Fibroblast of peridontal ligament (primary cell): ENCODE results near the gene RDH5.

ENCODE experiments used
- DNase-seq: peaks from one replicate; pipeline ENCODE4 v3.0.0-alpha.2; 2010; ENCODE audit errors: extremely low read depth

The RDH5 gene

DNA sequence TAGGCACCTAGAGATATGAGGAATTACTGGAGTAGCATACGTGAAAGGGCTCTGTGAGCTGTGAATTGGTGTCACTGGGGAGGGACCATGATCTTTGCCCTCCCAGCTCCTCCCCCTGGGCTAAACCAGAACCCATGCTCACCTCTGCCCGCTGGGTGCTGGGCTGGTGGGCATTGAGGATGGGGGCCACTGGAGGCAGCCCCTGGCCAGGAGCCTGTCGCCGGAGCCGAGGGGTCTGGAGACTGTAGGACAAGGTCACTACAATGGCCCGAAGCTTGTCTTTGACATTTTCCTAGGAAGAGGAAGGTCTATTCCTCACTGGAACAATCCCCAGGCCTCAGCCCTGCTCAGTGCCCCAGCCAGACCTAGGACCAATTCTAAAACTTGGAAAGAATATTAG is 24.1 kb upstream of the RDH5 start:
- no peak for DNase-seq

DNA sequence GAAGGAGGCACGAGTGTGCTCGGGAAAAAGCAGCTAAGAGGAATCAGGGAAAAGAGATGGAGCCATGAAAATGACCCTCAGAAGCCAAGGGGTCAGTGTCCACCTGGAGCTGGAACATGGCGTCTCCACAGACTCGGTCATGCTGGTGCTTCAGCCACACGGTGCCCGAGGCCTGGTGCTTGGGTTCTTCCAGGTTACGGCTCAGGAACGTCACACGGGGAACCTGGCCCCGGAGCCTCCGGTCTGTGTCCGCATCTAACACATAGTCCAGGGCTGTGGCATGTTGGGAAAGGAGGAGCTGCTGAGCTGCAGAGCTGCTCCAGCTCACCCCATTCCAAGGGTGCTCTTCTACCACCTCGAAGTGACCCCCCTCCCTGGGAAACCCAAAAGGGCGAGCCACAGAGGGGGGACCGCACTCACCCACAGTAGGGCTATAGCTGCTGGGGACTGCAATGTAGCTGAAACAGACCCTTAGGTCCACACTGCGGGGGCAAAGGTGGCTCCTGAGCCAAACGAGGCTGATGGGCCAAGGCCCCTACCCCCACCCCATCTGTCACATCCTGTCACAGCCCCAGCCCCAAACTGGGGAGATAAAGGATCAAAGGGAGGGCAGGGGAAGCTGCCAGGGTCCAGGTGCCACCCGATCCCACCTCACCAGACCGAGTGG is 23.3 kb upstream of the RDH5 start:
- no peak for DNase-seq

DNA sequence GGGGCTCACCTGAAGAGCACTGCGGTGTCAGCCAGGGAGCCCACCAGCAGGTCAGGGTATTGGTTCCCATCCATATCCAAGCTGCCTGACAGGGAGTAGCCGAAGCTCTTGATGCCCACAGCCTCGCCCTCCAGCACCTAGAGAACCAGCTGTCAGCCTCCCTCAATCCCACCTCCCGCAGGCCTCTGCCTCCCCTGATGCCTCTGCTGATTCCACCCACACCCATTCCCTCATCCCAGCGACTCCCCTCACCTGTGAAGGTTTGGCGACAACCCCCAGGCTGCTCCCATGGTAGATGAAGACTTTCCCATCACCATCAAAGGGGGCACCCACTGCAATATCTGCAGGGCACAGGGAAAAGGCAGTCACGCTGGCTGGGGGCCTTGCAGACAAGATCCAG is 22.5 kb upstream of the RDH5 start:
- DNase-seq, result no peak

DNA sequence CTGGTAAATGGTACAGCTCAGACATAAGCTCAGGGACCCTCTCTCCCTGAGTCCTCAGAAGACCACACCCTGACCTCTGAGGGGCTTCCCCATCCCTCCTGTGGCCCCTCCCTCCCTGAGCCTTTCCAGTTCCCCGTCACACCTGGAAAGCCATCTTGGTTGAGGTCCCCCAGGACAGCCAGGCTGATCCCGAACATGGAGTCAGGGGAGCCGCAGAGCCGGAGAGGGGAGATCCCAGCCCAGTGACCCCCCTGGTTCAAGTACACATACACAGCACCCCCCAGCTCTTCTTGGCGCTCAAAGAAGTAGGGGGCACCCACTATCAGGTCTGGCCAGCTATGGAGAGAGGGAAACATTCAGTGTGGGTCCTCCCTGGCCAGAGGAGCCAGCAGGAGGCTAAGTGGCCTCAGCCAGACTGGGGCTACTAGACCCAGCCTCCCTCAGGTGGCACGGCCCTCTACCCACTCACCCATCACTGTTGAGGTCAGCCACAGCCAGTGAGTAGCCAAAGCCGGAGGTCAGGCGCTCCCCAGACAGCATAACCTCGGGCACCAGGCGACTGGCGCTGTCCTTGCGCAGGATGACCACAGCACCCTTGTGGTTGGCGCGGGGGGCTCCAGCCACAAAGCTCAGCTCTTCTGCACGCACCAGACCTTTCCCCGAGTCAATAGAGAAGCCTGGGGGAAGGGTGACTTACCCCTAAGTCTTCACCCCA is 21.8 kb upstream of the RDH5 start:
- DNase-seq, result no peak

DNA sequence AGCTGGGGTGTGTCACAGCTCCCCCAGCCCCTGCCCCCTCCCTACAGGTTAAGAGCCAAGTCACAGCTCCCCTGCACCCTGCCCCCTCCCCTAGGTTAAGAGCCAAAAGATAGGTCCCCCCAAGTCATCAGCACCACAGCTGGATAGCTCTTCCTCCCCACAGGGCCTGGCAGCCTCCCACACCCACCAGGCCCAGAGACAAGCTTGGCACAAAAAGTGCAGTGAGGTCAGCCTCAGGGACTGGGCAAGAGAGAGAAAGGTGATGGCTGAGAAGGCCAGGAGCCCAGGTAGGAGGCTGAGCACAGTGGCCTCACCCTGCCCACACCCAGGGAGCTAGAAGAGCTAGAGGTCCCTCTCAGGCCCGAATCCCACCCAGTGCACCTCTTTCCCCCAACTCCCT is 21.2 kb upstream of the RDH5 start:
- no peak for DNase-seq

DNA sequence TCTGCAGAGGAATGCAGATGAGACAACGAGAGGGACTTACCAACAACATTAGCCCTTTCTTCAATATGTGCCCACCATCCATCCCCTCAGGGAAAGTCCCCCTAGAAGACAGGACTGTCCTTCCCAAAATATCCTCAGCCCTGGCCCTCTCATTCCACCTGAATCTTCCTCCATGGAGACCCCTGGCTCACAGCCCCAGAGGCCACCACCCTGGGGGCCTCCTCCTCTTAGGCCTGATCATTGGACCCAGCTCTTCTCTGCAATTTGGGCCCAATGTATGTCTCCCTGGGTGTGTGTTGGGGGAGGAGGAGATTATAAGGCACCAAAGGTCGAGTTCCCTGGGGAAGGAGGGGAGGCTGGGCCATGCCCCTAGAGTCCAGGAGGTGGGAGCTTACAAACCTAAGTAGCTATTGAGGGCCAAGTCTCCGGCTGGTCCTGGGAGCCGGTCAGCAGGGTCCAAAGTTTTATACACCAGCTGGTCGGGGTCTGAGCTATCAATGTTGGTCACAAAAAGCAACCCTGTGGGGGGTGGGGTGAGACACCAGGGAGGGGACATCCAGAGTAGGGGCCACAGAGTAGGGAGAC is 20.6 kb upstream of the RDH5 start:
- no peak for DNase-seq

DNA sequence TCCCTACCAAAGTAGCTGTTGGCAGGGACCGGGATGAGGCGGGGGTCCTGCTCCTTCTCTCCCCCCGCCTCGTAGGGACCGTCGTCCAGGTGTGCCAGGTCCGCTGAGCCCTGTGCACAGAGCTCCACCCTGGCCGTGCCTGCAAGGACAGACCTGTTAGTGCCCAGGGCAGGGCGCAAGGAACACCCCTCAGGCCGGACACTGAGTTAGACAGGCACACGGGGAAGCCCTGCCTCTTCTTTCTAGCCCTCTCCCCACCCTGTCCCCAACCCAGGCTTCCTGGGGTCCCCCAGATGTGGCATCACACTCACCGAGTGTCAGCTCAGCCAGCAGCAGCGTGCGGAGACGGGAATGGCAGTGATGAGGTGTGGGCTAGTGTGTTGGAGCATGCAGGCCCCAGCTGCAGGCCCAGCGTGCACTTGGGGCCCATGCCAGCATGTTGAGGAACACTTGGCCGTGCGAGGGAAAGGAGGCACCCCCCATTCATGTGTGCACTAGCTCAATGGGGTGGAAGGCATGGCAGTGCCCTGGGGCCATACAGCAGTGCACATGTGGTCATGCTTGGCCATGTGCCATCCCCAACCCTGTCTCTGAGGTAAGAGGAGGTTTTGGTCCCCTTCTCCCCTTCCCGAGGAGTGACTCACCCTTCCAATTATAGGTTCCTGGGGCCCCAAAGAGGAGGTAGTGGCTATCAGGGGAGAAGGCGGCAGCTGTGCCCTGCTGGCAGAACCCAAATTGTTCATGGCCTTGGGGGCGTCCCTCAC is 19.8 kb upstream of the RDH5 start:
- no peak for DNase-seq

DNA sequence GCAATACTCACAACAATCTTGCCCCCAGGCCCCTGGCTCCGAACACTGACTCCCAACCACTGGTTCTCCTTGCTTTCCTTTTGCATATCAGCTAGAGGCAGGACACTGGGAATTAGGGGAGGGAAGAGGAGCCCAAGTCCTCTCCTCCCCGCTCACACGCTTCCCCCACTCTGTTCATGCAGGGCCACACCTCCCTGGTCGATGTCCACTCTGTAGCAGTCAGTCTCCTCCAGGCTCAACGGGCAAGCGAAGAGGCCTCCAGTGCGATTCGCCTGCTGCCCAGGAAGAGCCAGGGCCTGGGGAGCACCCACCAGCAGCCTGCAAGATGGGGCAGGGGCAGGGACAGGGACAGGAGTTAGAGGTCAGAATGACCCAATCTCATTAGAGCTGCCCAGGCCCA is 17.3 kb upstream of the RDH5 start:
- no peak for DNase-seq

DNA sequence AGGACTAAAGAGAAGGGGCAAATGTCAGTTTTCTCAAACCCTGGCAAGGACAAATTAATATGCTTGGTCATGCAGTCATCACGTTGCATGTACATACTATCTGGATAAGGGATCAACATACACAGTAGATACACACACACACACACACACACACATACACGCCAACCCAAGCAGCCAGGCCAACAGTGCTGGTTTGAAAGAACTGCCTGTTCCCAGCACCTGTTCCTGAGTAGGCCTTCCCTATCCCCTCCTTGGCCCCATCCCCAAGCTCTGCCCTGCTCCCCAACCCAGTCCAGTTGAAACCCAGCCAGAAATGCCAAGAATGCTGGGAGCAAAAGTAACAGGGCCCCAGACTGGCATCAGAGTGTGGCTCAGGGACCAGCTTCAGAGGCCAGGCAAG is 16.9 kb upstream of the RDH5 start:
- no peak for DNase-seq

DNA sequence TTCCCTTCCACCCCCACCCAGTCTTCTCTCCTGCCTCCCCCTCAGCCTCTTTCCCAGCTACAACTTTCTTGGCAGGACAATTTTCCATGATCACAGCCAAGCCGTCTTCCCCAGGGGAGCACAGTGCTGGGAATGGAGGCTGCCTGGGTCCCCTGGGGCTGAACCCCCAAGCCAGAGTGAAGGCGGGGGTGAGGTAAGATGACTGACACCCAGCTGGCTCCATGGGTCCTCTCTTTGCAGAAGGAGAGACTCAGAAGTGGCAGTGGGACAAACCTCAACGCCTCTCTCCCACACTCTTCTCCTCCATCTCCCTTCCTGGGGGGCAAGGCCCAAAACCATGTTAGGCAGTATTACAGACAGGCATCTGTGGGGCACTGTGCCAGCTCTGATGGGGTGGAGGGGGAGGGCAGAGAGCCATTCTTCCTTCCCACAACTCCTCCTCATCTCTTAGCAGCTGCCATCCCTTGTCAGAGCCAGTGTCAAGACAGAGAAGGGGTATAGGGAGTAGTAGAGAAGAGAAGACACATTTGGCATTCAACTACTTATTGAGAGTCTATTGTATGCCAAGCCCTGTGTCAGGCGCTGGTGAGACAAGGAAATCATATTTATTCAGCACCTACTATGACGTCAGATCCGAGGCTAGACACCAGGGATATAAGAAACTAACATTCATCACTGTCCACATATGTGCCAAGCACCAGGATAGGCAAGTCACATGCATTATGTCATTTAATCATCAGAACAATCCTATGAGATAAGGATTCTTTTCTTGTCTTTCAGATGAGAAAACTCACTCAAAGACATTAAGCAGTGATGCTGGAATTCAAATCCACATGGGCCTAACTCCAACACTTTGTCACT is 16.1 kb upstream of the RDH5 start:
- DNase-seq, result no peak

DNA sequence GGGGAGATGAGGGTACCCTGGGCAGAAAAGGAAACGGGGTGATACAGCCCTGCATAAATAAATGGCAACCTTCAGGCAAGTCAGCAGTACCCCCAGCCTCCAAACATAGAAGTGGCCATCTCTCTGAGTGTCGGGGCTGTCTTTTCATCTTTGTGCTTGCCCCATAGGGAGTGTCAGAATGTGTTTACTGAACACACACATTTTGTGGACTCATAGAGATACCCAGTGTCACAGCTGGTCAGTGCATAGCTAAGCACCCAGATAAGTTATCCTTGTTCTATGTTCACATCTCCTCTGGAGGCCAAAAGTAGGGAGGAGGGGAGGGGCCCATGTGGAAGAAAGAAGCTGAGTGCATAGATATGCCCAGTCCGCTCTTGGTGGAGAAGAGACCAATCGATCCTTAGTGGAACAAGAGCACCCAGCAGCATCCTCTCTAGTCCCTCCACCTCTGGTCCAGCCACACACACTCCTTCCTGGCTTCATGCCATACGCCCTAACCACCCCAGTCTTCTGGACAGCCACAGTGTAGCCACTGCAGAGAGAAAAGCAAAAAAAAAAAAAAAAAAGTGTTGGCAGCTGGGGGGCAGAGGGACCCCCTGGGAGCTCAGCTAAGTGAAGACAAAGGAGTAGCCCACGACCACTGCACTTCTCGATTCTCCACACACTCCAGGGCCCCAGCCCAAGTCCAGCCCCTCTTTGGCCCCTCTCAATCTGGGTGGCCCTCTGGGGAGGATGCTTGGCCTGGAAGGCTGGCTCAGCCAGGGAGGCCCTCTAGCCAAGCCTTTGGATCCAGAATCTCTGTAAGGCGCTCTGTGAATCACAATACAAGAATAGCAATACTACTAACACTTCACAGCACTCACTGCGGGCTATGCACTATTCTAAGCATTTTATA is 15.1 kb upstream of the RDH5 start:
- no peak for DNase-seq

DNA sequence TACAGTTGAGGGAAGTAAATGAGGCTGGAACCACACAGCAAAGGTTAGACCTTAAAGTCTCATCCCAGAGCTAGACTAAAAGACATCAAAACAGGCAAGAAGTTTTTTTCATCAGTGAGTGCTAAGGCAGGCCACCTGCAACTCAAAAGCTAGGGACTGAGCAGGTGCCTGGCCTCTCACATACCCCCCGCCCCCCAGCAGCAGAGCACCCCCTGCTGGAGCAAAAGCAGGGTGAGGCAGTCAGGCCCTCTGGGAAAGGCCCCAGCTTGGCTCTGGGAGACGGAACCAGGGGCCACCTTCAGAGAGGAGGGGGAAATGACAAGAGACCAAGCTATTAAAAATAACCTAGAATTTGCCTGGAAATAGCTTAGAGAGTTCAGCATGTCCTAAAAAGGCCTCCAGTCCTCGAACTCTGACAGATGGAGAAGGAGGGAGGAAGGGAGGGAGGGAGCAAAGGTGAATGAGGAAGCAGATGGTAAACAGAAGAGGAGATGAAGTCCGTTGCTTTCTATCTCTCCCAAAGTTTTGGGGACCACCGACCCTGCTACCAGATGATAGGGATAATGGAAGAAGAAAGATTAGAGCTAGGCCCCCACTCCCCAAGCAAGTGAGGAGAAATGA is 14.3 kb upstream of the RDH5 start:
- no peak for DNase-seq

DNA sequence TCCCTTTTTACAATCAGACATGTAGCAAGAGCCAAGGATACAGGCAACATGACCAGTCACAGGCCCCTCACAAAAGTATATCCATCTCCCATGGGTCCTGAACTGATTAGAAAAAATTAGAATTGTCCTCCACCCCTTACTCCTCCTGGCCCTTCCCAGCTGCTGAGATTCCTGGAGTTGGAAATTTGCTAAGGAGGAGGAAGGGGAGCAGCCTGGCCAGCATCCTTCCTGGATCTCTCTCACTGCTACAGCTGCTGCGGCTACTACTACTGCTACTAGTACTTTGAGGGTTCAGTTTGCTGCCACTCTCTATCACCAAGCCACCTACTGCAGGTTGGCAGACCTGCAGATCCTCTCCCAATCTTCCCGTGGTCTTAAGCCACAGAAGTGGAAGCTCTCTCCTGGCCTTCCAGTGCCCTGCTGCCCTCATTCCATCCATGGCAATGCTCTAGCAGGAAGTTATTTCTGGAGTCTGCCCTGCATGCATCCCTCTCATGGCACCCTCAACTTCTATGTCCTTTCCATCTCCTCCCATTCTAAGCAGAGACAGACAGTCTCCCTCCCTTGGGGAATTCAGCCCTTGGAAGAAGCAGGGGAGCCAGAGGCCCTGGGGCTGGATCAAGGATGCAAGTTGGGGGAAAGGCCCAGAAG is 13.5 kb upstream of the RDH5 start:
- DNase-seq, result no peak

DNA sequence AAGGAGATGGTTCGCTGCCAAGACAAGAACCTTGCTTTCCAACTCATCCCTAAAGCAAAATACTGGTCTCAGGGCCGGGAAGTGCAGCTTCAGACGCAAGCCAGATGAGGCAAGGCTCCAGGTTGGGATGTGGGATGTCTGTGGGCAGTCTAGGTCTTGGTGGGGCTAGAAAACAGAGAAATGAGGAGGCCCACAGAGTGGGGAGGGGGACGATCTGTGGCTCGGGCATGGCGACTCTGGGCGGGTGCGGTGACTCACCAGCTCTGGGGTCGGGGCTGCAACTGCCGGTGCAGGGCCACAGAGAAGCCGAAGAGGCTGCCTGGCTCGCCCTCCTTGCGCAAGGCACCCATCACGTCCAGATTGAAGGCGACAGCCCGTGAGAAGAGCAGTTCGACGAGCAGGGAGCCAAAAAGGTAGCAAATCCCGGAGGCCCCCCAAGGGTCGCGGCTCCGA is 12.9 kb upstream of the RDH5 start:
- no peak for DNase-seq

DNA sequence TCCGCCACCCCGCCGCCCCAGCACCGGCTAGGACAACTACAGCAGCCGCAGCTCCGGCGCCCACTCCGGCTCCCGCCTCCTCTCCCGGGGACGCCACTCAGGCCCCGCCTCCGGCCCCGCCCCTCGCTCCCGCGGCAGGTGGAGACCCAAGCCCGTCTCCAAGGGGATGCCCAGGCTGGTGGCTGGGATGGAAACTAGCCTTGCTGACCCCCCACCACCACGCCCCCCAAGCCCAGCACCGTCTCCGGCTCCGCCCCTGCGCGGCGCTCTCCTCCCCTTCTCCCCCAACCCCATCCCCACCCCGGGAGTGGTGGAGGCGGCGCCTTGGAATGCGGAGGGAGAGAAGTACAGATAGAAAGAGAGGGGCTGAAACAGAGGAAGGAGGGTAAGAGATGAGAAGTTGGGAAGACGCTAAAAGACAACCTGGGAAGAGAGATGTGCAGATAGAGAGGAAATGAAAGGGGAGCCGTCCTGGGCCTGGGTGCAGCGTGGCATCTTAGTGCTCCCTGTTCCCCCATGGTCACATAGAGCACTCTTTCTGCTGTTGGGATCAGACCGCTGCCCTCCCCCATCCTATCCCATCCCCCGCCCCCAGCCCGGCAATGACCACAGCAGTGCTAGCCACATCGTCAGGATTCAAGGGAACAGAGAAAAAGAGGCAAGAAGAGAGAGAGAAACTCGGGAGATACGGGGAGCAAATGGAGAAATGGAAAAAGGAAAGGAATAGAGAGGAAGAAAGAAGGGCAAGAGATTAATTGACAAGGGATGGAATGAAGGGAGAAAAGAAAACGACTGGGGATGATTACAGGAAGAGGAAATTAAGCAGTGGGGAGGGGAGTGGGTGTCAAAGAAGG is 12.1 kb upstream of the RDH5 start, which contains the start of gene ITGA7:
TSS of gene ITGA7 (minus strand) at position 64 of the 854 bp plus-strand sequence. CDS start 222 bp downstream, outside the sequence.
- no peak for DNase-seq

DNA sequence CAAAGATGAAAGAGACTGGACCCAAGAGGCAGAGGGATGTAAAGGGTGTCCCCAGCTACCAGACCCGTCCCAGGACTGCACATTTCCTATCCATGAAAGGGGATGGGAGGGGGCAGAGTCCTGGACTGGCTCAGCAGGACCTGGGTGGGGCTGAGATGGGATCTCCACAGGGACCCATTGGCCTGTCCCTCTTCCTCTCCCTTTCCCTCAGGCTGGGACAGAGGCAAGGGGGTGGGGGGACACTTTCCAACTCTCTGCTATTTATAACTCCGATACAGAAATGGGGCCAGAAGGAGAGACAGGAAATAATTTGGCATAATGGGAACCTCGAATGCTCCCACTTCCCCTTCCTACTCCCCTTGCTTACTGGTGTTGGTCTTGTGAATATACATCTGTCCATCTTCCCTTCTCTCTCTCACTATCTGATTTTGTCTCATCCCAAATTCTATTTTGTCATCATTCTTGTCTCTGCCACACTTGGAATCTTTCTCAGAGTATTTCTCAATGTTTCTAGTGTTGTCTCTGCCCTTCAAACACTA is 11.4 kb upstream of the RDH5 start:
- no peak for DNase-seq

DNA sequence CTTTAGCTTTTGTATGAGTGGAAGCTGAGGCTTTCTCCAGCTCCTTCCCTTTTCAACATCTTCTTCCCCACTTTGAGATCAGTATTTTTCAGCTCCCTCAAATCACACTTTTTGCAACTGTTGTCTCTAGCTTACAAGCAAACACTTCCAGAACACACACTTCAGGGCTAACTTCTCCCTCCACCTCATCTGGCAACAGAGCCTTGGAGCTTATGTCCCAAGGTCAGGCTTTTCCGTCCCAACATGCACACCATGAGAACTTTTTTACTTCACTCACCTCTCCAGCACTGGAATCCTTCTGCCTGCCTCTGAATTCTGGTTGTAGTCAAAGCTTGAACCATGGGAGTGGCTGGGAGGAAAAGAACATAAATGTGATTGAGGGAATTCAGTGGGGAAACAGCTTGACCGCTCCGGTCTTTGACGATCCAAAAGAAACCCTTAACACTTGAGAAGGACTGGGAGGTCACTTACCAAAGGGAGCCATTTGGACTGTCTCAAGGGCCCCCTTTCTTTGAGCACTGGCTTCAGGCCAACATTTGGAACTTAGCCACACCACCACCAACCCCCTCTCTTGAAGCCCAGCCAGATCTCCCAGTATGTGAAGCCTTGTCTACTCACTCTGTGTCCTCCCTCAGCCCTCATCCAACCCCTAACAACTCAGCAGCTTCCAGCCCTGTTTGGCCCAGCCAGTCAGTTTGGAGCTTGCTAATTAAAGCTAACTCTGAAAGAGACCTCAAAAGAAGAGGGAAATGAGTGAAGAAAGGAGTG is 8.2 kb upstream of the RDH5 start:
- DNase-seq, result no peak
